GM12874 (cell line): ENCODE data around the gene SGPP1.

Source experiments
- TF ChIP-seq, protein P1 (sequence below): IDR thresholded peaks from 2 replicates; pipeline ENCODE4 v1.5.1; 2011; ENCODE audit warnings: low read depth, mild to moderate bottlenecking, control low read depth, low read length, moderate library complexity; ENCODE audit not compliant: insufficient read depth

The SGPP1 gene

DNA sequence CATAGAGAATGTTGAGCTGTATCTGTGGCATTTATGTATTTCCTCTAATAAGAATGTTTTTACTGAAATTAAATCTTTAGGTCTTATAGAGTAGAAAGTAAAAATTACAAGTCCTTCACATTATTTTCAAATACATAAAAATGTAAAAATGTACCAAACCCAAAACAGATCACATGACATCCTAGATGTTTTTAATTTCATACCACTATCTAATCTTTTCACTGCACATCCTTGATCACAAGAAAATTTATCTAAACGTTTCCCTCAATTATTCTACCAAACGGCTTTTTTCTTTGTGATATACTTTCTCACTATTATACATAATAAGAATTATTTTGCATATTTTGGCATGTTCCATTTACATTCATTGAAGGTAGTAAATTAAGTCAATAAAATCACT is 18.3 kb downstream of the SGPP1 start:
- TF ChIP-seq, protein P1, sequence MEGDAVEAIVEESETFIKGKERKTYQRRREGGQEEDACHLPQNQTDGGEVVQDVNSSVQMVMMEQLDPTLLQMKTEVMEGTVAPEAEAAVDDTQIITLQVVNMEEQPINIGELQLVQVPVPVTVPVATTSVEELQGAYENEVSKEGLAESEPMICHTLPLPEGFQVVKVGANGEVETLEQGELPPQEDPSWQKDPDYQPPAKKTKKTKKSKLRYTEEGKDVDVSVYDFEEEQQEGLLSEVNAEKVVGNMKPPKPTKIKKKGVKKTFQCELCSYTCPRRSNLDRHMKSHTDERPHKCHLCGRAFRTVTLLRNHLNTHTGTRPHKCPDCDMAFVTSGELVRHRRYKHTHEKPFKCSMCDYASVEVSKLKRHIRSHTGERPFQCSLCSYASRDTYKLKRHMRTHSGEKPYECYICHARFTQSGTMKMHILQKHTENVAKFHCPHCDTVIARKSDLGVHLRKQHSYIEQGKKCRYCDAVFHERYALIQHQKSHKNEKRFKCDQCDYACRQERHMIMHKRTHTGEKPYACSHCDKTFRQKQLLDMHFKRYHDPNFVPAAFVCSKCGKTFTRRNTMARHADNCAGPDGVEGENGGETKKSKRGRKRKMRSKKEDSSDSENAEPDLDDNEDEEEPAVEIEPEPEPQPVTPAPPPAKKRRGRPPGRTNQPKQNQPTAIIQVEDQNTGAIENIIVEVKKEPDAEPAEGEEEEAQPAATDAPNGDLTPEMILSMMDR = no peak

DNA sequence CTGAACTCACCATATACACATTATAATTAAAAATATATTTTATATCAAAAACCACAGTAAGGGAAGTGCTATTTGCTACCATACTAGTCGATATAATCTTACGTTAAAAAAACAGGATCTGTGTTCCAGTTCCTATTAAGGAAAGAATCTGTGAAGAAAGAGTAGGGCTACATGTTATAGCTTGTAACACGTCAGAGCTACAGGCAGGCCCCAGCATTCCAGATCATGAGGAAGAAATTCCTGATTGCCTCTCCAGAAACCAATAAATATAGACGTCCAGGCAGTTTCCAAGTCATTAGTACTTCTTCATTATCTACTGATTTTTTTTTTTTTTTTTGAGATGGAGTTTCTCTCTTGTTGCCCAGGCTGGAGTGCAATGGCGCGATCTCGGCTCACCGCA is 20.6 kb downstream of the SGPP1 start:
- TF ChIP-seq, protein P1 = no peak

DNA sequence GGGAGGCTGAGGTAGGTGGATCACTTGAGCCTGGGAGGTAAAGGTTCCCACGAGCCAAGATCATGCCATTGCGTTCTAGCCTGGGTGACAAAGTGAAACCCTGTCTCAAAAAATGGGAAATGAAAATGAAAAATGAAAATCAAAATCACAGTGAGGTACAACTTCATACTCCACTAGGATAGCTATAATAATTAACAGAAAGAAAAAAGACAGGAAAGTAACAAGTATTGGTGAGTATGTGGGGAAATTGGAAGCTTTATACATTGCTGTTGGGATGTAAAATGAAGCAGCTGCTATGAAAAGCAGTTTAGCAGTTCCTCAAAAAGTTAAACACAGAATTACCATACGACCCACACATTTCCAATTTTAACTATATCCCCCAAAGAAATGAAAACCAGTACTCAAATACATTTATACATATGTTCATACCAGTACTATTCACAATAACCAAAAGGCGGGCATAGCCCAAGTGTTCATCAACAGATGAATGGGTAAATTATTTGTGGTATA is 22.2 kb downstream of the SGPP1 start:
- TF ChIP-seq, protein P1 = no peak

DNA sequence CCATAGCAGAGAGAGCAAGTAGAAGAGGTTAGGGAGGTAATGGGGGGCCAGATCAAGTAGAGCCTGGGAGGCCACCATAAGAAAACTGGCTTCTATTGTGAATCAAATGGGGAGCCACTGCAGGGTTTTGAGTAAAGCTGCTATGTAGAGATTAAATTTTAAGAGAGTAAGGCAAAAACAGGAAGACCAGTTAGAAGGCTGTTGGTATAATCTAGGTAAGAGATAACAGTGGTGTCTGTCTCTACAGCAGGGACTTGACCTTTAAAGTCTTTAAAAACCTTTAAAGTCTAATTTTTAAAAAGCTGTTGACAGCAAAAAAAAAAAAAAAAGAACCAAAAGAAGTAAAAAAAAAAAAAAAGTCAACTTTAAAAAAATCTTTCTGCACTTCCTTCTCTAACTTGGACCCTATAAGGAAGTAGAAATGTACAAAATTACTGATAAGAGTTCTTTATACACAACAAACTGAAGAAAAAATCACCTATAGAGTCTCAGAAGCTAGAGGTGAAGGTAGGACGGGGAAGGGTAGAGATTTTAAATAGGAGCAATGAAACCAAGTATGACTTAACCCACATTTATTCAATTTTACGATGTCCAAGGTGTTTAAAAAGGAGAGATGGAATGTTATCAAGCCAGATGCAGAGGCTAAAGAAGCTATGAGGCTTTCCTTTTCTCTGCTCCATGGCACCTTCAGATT is 26.1 kb downstream of the SGPP1 start:
- TF ChIP-seq, protein P1 = no peak

DNA sequence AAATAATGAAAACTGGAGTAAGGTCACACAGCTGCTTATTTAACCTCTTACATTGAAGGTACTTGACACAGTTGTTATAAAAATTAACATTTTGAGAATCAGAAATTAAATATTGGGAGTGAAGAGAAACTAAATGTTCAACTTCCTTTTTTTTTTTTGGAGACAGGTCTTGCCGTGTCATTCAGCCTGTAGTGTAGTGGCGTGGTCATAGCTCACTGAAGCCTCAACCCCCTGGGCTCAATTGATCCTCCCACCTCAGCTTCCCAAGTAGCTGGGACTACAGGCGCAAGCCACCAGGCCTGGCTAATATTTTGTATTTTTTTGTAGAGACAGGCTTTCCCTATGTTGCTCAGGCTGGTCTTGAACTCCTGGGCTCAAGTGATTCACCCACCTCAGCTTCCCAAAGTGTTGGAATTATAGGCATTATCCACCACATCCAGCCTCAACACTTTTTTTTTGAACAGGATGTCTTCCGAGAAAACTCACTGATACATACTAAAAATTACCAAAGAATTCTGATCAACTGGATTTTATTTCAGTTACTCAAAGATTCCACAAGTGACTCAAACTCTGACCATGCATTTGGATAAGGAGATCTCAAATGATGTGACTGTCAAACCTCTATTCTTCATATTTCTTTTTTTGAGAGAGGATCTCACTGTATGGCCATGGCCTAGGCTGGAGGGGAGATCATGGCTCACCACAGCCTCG is 35.4 kb downstream of the SGPP1 start:
- TF ChIP-seq, protein P1 = no peak

GRCh38 chr14:63689132-63689531 is 38.7 kb downstream of the SGPP1 start:
- TF ChIP-seq, protein P1 = no peak

GRCh38 chr14:63686926-63687325 is 40.9 kb downstream of the SGPP1 start:
- TF ChIP-seq, protein P1 = no peak
